Stimulated activated CD4-positive, alpha-beta T cell treated with anti-CD3 and anti-CD28 coated beads, Interleukin-12 subunit alpha, Interleukin-12 subunit beta, amount 100 ng/mL, for 4 hours (primary cell): ENCODE data around the gene DOC2B.
"Not testable (repeated sequence)": the region's sequence is repeated elsewhere in the genome, so short reads cannot be mapped to it uniquely, and the experiment has no call there.

Source experiments
- DNase-seq: peaks from one replicate; pipeline ENCODE4 v3.0.0-alpha.2; 2020

The DOC2B gene

GRCh38 chr17:181245-182049, at the start of gene DOC2B:
DOC2B (minus strand) TSS chr17:181650; CDS start chr17:181479, 171 bp downstream.
- DNase-seq = peak; percentile 12

- no peak for DNase-seq
These were observed 48.9 kb upstream of the DOC2B start for GRCh38 chr17:230395-230770.

GRCh38 chr17:229709-230394, 48.4 kb upstream of the DOC2B start:
- no peak for DNase-seq

- DNase-seq = no peak
These were observed 47.7 kb upstream of the DOC2B start for GRCh38 chr17:228951-229708.

- DNase-seq = no peak
These were observed 46.6 kb upstream of the DOC2B start for GRCh38 chr17:227946-228615.

- DNase-seq = no peak
These were observed 45.9 kb upstream of the DOC2B start for GRCh38 chr17:227078-227945.

- no peak for DNase-seq
These were observed 44.9 kb upstream of the DOC2B start for GRCh38 chr17:226108-227077.

GRCh38 chr17:225551-225950, 44.1 kb upstream of the DOC2B start:
- DNase-seq = no peak

- DNase-seq = not testable (repeated sequence)
These were observed 43.1 kb upstream of the DOC2B start for GRCh38 chr17:224576-224975.

- no peak for DNase-seq
These were observed 42.4 kb upstream of the DOC2B start for GRCh38 chr17:223723-224471.

GRCh38 chr17:222172-222571, 40.7 kb upstream of the DOC2B start:
- DNase-seq = no peak

GRCh38 chr17:219696-220095, 38.2 kb upstream of the DOC2B start:
- no peak for DNase-seq

- no peak for DNase-seq
These were observed 37.1 kb upstream of the DOC2B start for GRCh38 chr17:218432-219110.

- no peak for DNase-seq
These were observed 35.2 kb upstream of the DOC2B start for GRCh38 chr17:216625-217024.

- DNase-seq = not testable (repeated sequence)
These were observed 34.4 kb upstream of the DOC2B start for GRCh38 chr17:215563-216478.

- DNase-seq = no peak
These were observed 33.5 kb upstream of the DOC2B start for GRCh38 chr17:214881-215331.

- no peak for DNase-seq
These were observed 32.0 kb upstream of the DOC2B start for GRCh38 chr17:213286-214105.
